Lower leg skin (tissue), 3 donors: ENCODE results near the gene RASL12.

Source experiments
- POLR2A ChIP-seq, 2 donors: fragments of 450-650 bp; IDR thresholded peaks; one replicate each; pipeline ENCODE4 v1.6.1; 2016 to 2017; ENCODE audit warnings: antibody characterized with exemption in 2 of 2, mild to moderate bottlenecking in 1 of 2, moderate library complexity in 1 of 2
- TF ChIP-seq, protein P1 (sequence below), 3 donors: fragments of 450-650 bp; IDR thresholded peaks; one replicate each; pipeline ENCODE4 v1.5.1; 2016; ENCODE audit warnings: antibody characterized with exemption in 3 of 3, mild to moderate bottlenecking in 3 of 3, moderate library complexity in 2 of 3

DNA sequence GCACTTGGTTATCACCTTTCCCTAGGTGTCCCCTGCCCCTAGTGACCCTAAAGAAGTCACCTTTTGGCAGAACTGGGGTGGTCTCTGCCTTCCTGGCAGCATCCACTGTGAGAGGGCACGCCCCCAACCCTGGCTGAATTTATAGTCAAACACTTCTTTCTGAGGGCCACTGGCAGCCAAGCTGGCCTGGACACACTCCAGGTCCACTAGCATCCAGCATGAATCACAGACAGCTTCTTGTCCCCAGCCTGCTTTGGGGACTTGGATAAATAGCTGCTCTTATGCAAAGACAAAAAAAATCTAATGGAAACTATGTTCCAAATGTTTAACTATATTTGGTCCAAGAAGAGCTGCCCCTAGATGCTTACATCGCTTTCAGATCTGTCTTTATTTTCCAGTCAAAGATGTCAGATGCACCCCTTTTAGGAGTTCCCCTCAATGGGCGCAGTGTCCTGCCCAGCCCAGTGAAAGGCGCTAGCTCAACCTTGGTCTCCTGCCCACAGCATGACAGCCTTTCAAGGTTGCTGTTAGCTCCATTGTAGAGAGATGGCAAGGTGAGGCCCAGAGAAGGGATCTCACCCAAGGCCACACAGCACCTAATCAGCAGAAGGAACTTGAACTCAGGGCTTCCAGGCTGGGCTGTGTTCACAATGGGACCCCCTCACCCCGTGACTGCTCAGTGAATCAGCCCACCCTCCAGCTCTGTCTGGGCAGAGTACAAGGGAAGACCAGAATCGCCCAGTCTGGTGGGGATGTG lies 7.0 kb downstream of the RASL12 start:
- no peak for TF ChIP-seq POLR2A (IDR thresholded peaks at IDR 0.05)
- TF ChIP-seq, protein P1, sequence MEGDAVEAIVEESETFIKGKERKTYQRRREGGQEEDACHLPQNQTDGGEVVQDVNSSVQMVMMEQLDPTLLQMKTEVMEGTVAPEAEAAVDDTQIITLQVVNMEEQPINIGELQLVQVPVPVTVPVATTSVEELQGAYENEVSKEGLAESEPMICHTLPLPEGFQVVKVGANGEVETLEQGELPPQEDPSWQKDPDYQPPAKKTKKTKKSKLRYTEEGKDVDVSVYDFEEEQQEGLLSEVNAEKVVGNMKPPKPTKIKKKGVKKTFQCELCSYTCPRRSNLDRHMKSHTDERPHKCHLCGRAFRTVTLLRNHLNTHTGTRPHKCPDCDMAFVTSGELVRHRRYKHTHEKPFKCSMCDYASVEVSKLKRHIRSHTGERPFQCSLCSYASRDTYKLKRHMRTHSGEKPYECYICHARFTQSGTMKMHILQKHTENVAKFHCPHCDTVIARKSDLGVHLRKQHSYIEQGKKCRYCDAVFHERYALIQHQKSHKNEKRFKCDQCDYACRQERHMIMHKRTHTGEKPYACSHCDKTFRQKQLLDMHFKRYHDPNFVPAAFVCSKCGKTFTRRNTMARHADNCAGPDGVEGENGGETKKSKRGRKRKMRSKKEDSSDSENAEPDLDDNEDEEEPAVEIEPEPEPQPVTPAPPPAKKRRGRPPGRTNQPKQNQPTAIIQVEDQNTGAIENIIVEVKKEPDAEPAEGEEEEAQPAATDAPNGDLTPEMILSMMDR (IDR thresholded peaks at IDR 0.05): no peak
